Measurements from ENCODE around the gene COL5A1.
"Not testable (repeated sequence)": the region's sequence is repeated elsewhere in the genome, so short reads cannot be mapped to it uniquely, and the experiment has no call there.

Gene COL5A1

GRCh38 chr9:134641990-134642384 is 384 bp downstream of the COL5A1 start:
- no peak for DNase-seq

- DNase-seq, result no peak
These were observed 980 bp downstream of the COL5A1 start for GRCh38 chr9:134642385-134643181.

- no peak for DNase-seq
These were observed 1.6 kb downstream of the COL5A1 start for GRCh38 chr9:134643222-134643671.

GRCh38 chr9:134644401-134644724 is 2.8 kb downstream of the COL5A1 start:
- DNase-seq, result not testable (repeated sequence)

- DNase-seq, result peak; percentile 7
These were observed 3.4 kb downstream of the COL5A1 start for GRCh38 chr9:134644725-134645606.

- no peak for DNase-seq
These were observed 4.2 kb downstream of the COL5A1 start for GRCh38 chr9:134645607-134646365.

- DNase-seq, result no peak
These were observed 5.9 kb downstream of the COL5A1 start for GRCh38 chr9:134647359-134648080.

GRCh38 chr9:134648701-134649530 is 7.3 kb downstream of the COL5A1 start:
- no peak for DNase-seq

- no peak for DNase-seq
These were observed 9.0 kb downstream of the COL5A1 start for GRCh38 chr9:134650431-134651190.

GRCh38 chr9:134651226-134651905 is 9.8 kb downstream of the COL5A1 start:
- DNase-seq, result no peak

- DNase-seq, result no peak
These were observed 11.0 kb downstream of the COL5A1 start for GRCh38 chr9:134652291-134653225.

GRCh38 chr9:134653259-134654009 is 11.8 kb downstream of the COL5A1 start:
- no peak for DNase-seq

- DNase-seq, result no peak
These were observed 13.5 kb downstream of the COL5A1 start for GRCh38 chr9:134655101-134655500.

GRCh38 chr9:134655586-134656333 is 14.2 kb downstream of the COL5A1 start:
- no peak for DNase-seq

- DNase-seq, result no peak
These were observed 14.9 kb downstream of the COL5A1 start for GRCh38 chr9:134656334-134657006.

GRCh38 chr9:134657666-134658377 is 16.2 kb downstream of the COL5A1 start:
- DNase-seq, result no peak
